Measurements from ENCODE around the gene PDLIM7.

The PDLIM7 gene

DNA sequence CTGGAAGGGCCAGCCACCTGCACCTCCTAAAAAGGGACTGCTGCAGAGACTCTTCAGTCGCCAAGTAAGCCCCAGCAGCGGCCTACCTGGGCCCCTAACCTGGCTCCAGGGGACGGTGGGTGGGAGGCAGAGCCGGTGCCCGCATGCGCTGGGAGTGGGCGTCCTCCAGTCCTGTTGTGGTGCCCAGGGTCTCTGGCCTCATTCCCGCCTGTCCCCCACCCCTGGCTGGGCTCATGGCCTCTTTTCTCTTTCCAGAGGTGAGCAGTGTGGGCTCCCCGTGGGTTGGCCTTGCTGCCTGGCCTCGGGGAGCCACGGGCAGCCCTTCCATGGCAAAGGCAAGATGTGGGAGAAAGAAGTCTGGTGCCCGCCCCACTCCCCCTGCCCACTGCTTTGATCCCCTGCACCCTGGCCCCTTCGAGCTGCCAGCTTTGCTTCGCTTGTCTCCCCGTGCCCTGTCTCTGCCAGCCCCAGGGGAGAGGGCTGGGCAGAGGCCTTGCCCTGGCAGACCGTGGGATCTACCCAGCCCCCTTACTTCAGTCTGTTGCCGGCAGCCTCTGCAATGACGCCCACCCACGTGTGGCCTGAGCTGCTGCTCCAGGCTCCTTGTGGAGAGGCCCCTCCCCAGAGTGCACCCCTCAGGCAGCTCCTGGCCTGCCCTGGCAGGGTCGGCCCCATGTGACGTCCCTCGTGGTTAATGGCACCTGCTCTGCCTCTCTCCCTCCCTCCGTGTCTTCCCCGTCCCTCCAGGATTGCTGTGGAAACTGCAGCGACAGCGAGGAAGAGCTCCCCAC, 56.2 kb downstream of the PDLIM7 start:
- DNase-seq, result no peak

DNA sequence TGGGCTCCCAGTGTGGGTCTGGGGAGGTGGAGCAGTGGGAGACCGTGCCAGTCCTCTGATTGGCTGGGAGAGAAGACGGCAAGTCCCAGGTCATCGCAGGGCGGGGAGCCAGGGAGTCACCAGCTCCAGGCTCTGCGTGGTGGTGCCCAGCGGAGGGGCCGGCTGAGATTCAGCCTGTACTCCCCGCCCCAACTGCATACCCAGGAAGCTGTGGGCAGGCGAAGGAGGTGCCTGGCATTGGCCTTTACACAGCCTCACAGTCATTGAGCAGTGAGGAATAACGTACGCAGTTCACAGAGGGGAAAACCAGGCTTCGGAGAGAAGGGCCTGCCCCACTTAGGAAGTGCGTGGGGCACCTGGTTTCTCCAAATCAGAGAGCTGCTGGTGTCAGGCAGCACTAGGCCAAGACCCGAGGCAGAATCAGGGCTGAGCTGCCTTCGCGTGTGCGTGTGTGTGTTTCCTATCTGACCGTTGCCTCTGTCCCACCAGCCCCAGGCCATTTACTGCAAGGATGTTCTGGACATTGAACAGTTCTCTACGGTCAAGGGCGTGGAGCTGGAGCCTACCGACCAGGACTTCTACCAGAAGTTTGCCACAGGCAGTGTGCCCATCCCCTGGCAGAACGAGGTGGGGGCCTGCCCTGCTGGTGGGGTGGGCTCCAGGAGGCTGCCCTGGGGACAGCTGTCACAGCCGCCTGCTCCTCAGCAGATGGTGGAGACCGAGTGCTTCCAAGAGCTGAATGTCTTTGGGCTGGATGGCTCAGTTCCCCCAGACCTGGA, 57.0 kb downstream of the PDLIM7 start:
- DNase-seq, result no peak

GRCh38 chr5:177439518-177440053, 57.8 kb downstream of the PDLIM7 start:
- DNase-seq, result no peak

GRCh38 chr5:177438468-177438867, 58.9 kb downstream of the PDLIM7 start:
- DNase-seq, result no peak

GRCh38 chr5:177437623-177438022, 59.8 kb downstream of the PDLIM7 start:
- DNase-seq, result no peak

DNA sequence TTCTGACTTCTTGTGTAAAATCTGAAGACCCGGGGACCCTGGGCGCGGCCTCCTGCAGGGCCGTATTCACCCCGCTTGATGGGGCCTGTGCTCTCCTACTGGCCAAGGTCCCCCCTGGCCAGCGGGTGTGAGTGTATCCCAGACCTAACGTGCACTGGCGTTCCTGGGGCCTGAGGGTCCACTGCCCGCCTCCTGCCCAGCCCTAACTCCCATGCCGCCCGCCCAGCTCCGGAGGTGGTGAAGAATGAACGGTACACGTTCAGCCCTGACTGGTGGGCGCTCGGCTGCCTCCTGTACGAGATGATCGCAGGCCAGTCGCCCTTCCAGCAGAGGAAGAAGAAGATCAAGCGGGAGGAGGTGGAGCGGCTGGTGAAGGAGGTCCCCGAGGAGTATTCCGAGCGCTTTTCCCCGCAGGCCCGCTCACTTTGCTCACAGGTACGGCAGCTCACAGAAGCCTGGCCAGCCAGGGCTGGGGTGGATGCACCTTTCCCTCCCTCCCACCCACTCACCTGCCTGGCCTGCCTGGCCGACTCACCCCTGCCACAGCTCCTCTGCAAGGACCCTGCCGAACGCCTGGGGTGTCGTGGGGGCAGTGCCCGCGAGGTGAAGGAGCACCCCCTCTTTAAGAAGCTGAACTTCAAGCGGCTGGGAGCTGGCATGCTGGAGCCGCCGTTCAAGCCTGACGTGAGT, 61.4 kb downstream of the PDLIM7 start:
- no peak for DNase-seq

DNA sequence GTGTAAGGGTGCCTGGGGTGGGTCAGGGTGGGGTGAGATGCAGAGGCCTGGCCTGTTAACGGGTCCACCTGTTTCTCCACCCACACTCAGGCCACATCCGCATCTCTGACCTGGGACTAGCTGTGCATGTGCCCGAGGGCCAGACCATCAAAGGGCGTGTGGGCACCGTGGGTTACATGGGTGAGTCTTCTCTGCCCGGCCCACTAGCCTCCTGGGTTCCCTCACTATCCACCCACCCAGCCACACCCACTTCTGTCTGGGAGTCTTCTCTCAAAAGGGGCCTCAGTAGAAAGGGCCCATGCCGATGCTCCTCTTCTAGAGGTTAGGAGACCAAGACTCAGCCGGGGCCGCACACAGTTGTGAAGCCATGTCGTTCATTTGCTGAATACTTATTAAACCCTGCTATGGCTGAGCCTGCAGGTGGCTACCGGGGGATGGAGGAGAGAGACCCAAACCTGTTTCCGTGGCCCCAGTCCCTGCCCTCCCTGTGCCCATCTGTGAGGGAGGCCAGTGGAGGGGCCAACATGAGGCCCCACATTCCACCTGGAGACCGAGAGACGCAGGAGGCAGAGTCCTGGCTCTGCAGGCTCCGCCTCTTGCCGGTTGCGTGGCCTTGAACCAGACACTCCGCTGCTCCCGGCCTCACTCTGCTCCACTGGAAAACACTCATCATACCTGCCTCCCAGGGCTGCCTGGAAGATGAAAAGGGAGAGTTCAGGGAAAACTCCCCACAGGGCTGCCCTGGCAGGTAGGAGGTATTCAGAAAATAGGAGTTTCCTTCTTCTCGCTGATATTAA, 62.3 kb downstream of the PDLIM7 start:
- DNase-seq, result no peak

DNA sequence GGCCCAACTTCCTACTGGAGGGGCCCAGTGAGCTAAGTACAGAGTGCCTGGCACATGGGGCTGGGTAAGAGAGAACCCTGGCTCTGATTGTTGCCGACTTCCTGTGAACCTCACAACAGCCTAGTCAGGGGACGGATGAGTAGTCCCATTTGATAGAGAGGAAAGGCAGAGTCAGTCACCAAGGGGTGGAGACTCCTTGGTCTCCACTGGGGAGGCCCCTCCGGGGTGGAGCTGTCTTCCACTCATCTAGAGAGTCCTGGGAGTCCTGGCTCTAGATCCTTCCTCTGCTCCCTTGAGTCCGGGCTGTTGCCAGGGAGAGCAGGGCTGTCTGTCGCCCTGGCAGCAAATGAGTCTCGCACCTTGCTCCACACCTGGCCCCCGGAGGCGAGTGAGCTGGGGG, 63.0 kb downstream of the PDLIM7 start:
- no peak for DNase-seq

GRCh38 chr5:177433658-177434217, 63.7 kb downstream of the PDLIM7 start:
- DNase-seq, result no peak
